ENCODE measurements around the gene PTPRN2. TPM values are rescaled to one million over a fixed set of nuclear protein-coding genes. Genes with fewer than 3 reads are reported as not detected.

Gene PTPRN2
- total RNA-seq, 2 experiments from 2014 or later: 0.70 TPM; not detected in 1

DNA sequence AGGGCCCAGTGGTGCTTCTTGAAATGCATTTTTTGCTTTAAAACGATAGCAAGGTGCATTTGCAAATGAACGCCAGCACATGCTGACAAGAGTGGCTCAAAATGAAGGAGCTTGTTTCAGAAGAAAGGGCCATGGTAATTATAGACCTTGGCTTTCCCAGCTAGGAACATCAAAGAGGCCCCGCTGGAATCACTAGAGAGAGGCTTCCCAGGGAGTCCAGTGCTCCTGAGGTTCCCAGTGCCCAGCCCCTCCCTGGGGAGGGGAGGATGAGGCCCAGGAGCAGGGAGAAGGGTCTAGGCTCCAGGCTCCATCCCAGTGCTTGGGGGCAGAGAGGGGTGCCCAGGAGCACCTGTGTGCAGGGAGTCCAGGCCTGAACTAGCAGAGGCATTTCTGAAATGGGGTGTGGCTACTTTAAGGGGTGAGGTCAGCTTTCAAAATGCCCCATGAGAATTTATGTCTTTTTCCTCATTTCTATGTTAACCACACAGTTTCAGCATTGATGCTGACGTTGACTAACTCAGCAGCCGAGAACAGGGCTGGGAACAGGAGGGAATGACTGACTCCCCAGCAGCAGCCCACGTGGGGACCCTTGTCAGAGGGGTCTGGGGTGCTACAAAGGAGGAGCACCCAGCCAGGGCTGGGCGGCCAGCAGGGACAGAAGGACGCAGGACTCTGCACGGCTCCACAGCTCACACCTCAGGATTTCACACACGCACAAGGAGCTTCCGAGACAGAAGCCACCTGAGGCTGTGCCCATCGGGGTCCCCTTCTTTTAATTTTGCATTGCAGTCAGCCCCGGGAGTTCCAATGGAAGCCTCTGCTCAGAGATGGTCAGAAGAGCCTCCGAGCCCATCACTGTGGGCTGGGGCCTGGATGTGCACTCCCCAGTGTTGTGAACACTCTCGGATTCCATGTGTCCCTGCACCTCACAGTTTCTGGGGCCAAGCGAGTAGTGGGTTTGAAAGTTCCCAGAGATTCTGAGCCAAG is 570.2 kb downstream of the PTPRN2 start:
- Histone ChIP-seq H4K20me1 (ENCODE audit: insufficient read depth, low read length) (no peaks in the 10 kb centered on the region), H3K4me3 (ENCODE audit: low read depth, low read length, poor library complexity, severe bottlenecking) (no peak overlapping the region), H3K9me3 (ENCODE audit: low read length) (no peaks in the 10 kb centered on the region), H3K9me2 (ENCODE audit: insufficient read depth, low read length) (no peaks in the 10 kb centered on the region), H3K4me2 (ENCODE audit: low read length) (no peak overlapping the region), H3K4me1 (ENCODE audit: insufficient read depth, low read length, poor library complexity, severe bottlenecking) (no peaks in the 10 kb centered on the region), H3K27ac (ENCODE audit: low read depth, low read length, poor library complexity, severe bottlenecking) (no peak overlapping the region), H3K79me2 (ENCODE audit: insufficient read depth, low read depth, low read length) (no peaks in the 10 kb centered on the region), H2AFZ (ENCODE audit: low read length) (no peak overlapping the region), H3K36me3 (ENCODE audit: insufficient read depth, low read length) (no peaks in the 10 kb centered on the region)
- POLR2A ChIA-PET: no interaction called here
- no TSS peak for BruUV-seq (replicated peaks)
- intact Hi-C loops (cut with micrococcal nuclease; ENCODE audit: unreplicated experiment): no loop called here
- TF ChIP-seq, protein P1, sequence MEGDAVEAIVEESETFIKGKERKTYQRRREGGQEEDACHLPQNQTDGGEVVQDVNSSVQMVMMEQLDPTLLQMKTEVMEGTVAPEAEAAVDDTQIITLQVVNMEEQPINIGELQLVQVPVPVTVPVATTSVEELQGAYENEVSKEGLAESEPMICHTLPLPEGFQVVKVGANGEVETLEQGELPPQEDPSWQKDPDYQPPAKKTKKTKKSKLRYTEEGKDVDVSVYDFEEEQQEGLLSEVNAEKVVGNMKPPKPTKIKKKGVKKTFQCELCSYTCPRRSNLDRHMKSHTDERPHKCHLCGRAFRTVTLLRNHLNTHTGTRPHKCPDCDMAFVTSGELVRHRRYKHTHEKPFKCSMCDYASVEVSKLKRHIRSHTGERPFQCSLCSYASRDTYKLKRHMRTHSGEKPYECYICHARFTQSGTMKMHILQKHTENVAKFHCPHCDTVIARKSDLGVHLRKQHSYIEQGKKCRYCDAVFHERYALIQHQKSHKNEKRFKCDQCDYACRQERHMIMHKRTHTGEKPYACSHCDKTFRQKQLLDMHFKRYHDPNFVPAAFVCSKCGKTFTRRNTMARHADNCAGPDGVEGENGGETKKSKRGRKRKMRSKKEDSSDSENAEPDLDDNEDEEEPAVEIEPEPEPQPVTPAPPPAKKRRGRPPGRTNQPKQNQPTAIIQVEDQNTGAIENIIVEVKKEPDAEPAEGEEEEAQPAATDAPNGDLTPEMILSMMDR (conservative IDR thresholded peaks at IDR 0.05; ENCODE audit: low read length): no peak
- no peak for TF ChIP-seq EZH2phosphoT487 (IDR thresholded peaks at IDR 0.05; ENCODE audit: borderline replicate concordance, low read depth, low read length)
- DNase-seq (ENCODE audit: low spot score): no peak
- CTCF ChIA-PET (ENCODE audit: unreplicated experiment): no interaction called here

DNA sequence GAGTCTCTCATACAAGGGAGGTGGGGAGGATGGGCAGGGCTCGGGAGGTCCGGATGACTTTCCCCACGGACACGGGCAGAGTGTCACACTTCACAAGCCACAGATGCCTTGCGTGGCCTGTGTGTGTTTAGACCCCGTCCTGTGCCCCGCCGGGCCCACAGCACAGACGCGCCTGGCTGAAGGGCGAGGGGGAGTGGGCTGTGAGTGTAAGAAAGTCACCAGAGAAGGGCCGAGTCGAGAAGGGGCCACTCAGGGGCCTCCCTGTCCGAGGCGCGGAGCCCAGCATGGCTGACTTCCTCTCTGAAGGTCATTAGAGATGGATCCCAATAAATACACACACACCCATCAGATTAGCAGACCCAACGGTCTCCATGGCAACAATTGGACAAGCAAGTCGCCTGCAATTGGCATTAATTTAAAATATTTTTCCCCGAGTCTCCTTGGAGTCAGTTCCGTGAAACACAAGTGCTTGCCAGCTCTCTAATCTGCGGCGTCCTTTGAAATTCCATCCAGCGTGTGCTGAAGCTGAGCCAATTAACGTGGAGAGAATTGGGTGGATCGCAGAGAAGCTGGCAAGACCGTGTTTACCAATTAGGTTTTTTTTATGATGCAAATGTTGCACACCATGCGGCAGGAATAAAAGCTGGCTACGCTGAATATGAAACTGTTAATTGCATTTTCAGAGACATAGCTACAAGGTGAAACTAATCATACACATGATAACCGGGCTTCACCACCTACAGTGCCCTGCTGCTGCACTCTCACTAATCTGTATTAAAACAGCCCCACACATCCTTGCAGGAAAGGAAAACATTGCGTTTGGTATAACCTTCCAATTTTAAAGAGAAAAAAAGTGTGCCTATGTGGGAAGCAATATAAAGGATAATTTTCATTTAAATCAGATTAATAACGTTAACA is 571.2 kb downstream of the PTPRN2 start:
- no TSS peak for BruUV-seq (replicated peaks)

More for the DNA sequence above, 571.2 kb downstream of the PTPRN2 start:
- no peaks in the 10 kb centered on the region for H4K20me1 ChIP-seq (ENCODE audit: insufficient read depth, low read length)
- DNase-seq (ENCODE audit: low spot score): no peak
- intact Hi-C loops (cut with micrococcal nuclease; ENCODE audit: unreplicated experiment): no loop called here
- H3K9me2 ChIP-seq (ENCODE audit: insufficient read depth, low read length): no peaks in the 10 kb centered on the region
- H3K4me3 ChIP-seq (ENCODE audit: low read depth, low read length, poor library complexity, severe bottlenecking): no peak overlapping the region
- POLR2A ChIA-PET: no interaction called here
- H3K4me2 ChIP-seq (ENCODE audit: low read length): no peak overlapping the region
- no peak overlapping the region for H3K27ac ChIP-seq (ENCODE audit: low read depth, low read length, poor library complexity, severe bottlenecking)
- no peaks in the 10 kb centered on the region for H3K4me1 ChIP-seq (ENCODE audit: insufficient read depth, low read length, poor library complexity, severe bottlenecking)
- no peaks in the 10 kb centered on the region for H3K36me3 ChIP-seq (ENCODE audit: insufficient read depth, low read length)
- CTCF ChIA-PET (ENCODE audit: unreplicated experiment): no interaction called here
- no peak overlapping the region for H2AFZ ChIP-seq (ENCODE audit: low read length)
- no peak for TF ChIP-seq EZH2phosphoT487 (IDR thresholded peaks at IDR 0.05; ENCODE audit: borderline replicate concordance, low read depth, low read length)
- TF ChIP-seq, protein P1 (conservative IDR thresholded peaks at IDR 0.05; ENCODE audit: low read length): no peak
- H3K9me3 ChIP-seq (ENCODE audit: low read length): no peaks in the 10 kb centered on the region
- no peaks in the 10 kb centered on the region for H3K79me2 ChIP-seq (ENCODE audit: insufficient read depth, low read depth, low read length)

All from OCI-LY7 (cell line).